Measurements from ENCODE around the gene CTRB1. TPM values are rescaled to one million over a fixed set of nuclear protein-coding genes. Genes with fewer than 3 reads are reported as not detected.

Gene CTRB1
- total and polyA plus RNA-seq, 2 of the 8 experiments (the other 6 are each of a cell fraction or from before 2014, with no cell fraction given), result not detected

GRCh38 chr16:75260851-75261589 lies 42.2 kb downstream of the CTRB1 start (continued):
- no peak for TF ChIP-seq SRF (IDR thresholded peaks at IDR 0.05; ENCODE audit: low read depth, low read length)
- no peak for TF ChIP-seq YY1 (IDR thresholded peaks at IDR 0.05; ENCODE audit: low read depth, low read length)
- TF ChIP-seq BRCA1 (IDR thresholded peaks at IDR 0.05; ENCODE audit: low read depth, low read length), result no peak
- no peak for TF ChIP-seq MAX (IDR thresholded peaks at IDR 0.05)
- no peak for TF ChIP-seq CREB1 (IDR thresholded peaks at IDR 0.05)
